GM18951 (cell line): ENCODE data around the gene NKX2-4.
"Not testable (repeated sequence)": the region's sequence is repeated elsewhere in the genome, so short reads cannot be mapped to it uniquely, and the experiment has no call there.

Source experiments
- POLR2A ChIP-seq: IDR thresholded peaks from 4 replicates; pipeline ENCODE4 v1.6.1; 2011; ENCODE audit warnings: mild to moderate bottlenecking; ENCODE audit not compliant: insufficient read length, insufficient read depth; ENCODE audit errors: extremely low read depth
- in situ Hi-C: fragments of 300-500 bp; cut with MboI; formaldehyde crosslinking; loops from one replicate; pipeline ENCODE4 v1.12.0; 2022; ENCODE audit warnings: low sequenced_read_pairs, mixed read lengths, inconsistent platforms; ENCODE audit not compliant: unreplicated experiment

Gene NKX2-4

DNA sequence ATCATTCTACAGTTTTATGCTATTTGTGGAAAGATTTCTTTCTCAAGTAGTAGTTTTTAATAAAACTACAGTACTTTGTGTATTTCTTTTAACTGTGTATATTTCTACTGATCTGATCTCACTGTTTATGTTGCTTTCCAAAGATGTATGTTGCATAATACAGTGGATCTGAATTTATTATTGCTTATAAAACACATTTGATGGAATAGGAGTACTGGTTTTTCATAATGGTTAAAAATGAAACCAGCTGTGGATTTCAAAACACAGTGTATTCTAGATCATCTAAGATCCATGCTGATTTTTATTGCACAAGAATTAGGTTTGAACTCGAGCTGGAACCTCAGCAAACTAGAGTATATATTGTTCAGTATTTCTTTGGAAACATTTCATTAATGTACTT is 8.0 kb downstream of the NKX2-4 start:
- in situ Hi-C loops, result no loop called here
- no peak for TF ChIP-seq POLR2A

DNA sequence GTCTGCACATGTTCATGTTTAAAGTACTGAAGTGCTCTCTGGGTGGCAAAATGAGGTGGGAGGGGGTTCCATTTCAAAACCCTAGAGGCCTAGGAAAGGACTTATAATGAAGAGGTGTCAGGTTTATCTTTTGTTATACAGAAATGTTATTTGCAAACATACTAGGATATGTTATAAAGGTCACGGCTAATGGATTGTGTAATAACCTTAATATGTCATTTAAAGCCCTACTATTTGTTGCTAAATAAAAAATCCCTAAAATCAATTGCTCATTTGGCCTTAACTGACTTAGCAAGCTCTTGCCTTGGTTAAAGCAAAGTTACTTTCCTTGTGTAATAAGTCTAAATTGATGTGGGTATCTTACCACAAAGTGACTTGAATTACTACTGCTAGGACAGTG is 8.8 kb downstream of the NKX2-4 start:
- in situ Hi-C loops, result no loop called here
- no peak for TF ChIP-seq POLR2A

- TF ChIP-seq POLR2A, result no peak
- in situ Hi-C loops, result no loop called here
Observed at GRCh38 chr20:21387528-21387927, 9.8 kb downstream of the NKX2-4 start.

- in situ Hi-C loops, result no loop called here
- no peak for TF ChIP-seq POLR2A
Observed at GRCh38 chr20:21386111-21386510, 11.2 kb downstream of the NKX2-4 start.

DNA sequence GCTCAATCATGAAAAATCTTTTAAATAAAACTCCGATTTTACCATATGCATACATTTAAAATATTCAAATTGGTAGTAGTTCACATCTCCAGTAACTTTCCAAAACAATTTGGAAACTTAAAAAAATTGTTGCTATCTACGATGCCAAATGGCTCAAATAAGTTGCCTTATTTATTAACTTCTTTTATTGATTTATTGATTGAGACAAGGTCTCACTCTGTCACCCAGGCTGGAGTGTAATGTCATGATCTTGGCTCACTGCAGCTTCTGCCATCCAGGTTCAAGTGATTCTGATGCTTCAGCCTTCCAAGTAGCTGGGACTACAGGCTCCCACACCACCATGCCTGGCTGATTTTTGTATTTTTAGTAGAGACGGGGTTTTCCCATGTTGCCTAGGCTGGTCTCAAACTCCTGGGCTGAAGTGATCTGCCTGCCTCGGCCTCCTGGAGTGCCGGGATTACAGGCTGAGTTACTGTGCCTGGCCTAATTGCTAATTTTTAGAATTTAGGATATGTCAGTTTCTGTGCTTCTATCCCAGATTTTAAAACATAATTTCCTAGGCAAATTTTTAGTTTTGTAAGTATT is 12.9 kb downstream of the NKX2-4 start:
- no peak for TF ChIP-seq POLR2A
- in situ Hi-C loops, result no loop called here

GRCh38 chr20:21381619-21382018 is 15.7 kb downstream of the NKX2-4 start:
- in situ Hi-C loops, result no loop called here
- no peak for TF ChIP-seq POLR2A

- no peak for TF ChIP-seq POLR2A
- in situ Hi-C loops, result no loop called here
Observed at GRCh38 chr20:21380711-21381110, 16.6 kb downstream of the NKX2-4 start.

DNA sequence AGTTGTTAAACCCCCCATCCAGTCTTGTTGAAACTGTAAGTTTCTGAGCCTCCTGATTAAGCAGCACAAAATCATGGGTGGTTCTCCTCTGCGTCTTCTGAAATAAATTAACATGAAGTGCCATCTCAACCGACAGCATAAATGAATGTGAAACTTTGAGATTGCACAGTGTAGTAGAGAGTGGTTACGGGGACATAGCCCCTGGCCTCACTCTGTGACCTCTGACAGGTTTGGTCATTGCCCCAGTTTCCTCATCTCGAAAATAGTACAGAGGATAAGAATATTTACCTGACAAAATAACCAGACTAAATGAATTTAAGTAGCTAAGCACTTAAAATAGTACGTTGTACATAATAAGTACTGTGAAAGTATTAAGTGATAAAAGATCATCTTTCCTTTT is 19.1 kb downstream of the NKX2-4 start:
- in situ Hi-C loops, result no loop called here
- no peak for TF ChIP-seq POLR2A

DNA sequence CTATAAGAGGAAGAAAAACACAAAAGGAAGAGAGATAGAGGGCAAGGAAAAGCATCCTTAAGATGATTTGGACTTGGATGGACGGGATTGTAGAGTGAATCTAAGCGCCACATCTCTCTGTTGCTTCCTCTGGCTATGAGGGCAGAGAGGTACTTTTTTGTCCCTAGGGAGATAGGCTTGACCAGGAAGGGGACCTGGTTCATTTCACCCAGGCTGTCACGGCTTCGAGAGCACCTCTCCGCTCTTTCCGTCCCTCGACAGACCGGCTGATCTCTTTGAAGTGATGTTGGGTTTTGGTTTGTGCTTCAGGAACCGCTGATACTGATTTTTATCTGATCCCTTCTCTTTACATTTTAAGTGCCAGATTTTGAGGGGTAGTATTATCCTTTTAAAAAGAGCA is 19.6 kb downstream of the NKX2-4 start:
- in situ Hi-C loops, result no loop called here
- TF ChIP-seq POLR2A, result no peak

- TF ChIP-seq POLR2A, result no peak
- in situ Hi-C loops, result no loop called here
Observed at GRCh38 chr20:21376626-21377025, 20.7 kb downstream of the NKX2-4 start.

GRCh38 chr20:21373436-21373835 is 23.9 kb downstream of the NKX2-4 start:
- in situ Hi-C loops, result no loop called here
- TF ChIP-seq POLR2A, result no peak

DNA sequence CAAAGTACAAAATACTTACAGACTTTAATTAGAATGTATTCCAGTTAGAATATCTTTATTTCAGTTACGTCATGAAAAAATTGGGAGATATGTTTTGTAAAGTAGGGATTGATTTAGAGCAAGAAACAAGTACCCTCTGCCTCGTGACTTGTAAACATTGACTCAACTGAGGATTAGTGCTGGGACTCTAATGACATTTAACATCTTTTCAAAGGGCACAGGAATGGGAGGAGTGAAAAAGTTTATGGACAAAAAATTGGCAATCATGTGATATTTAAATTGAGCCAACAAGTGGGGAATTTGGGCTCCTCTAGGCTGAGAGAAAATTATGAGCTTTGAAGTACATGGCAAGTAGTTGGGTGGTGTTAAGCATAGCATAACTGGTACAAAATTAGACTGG is 25.3 kb downstream of the NKX2-4 start:
- TF ChIP-seq POLR2A, result no peak
- in situ Hi-C loops, result no loop called here

- no peak for TF ChIP-seq POLR2A
- in situ Hi-C loops, result no loop called here
Observed at GRCh38 chr20:21371193-21371592, 26.1 kb downstream of the NKX2-4 start.

DNA sequence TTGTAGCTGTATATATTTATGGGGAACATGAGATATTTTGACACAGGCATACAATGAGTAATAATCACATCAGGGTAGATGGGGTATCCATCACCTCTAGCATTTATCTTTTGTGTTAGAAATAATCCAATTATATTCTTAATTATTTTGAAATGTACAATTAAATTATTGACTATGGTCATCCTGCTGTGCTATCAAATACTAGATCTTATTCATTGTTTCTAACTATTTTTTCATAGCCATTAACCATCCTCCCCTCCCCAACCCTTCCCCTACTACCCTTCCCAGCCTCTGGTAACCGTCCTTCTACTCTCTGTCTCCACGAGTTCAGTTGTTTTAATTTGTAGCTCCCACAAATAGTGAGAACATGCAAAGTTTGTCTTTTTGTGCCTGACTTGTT is 28.5 kb downstream of the NKX2-4 start:
- in situ Hi-C loops, result no loop called here
- TF ChIP-seq POLR2A, result no peak

GRCh38 chr20:21366273-21366672 is 31.1 kb downstream of the NKX2-4 start:
- in situ Hi-C loops, result not testable (repeated sequence)
